Measurements from ENCODE around the gene SLC51B. TPM values are rescaled to one million over a fixed set of nuclear protein-coding genes. Genes with fewer than 3 reads are reported as not detected.

Gene SLC51B
- total and polyA plus RNA-seq, 5 donors from 2014 or later = not detected

DNA sequence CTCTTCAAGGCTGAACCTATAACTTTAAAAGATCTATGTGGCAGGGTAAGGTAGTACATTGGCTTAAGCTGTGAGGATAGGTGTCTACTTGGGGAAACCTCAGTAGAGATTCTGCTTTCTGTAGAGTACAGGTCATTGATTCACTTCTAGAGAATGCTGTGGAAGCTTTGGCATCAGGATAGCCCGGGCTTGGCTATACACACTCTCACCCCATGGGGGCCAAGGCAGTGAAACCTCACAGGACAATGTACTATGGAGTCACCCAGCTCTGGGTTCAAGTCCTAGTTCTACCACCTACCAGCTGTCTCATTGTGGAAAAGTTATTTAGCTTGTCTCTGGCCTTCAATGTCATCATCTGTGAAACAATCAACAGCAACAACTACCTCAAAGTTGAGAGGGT lies 24.8 kb upstream of the SLC51B start:
- no peak for DNase-seq
- no peak overlapping the region for H3K4me3 ChIP-seq (ENCODE audit: low read depth, low read length)
- no peak overlapping the region for H3K27ac Mint-ChIP-seq
- peaks cover 0 to 14% (median 6%) of the 10 kb centered on the region in 4 donors for H3K4me1 Mint-ChIP-seq
- H3K4me3 Mint-ChIP-seq = no peak overlapping the region
- peaks cover 30% of the 10 kb centered on the region for H3K36me3 ChIP-seq (ENCODE audit: control insufficient read depth, insufficient read depth, low read length)
- peaks cover 34% of the 10 kb centered on the region for H3K36me3 Mint-ChIP-seq
- no peaks in the 10 kb centered on the region for H3K4me1 ChIP-seq (ENCODE audit: control insufficient read depth, insufficient read depth, low read length, poor library complexity, severe bottlenecking)
- no peaks in the 10 kb centered on the region for H3K27me3 ChIP-seq (ENCODE audit: control insufficient read depth, insufficient read depth, low read length)
- no peak for ATAC-seq (ENCODE audit: low read depth in 2 of 2)
- H3K27ac ChIP-seq (ENCODE audit: insufficient read depth, low read length, poor library complexity, severe bottlenecking) = no peak overlapping the region
- no peaks in the 10 kb centered on the region for H3K9me3 ChIP-seq (ENCODE audit: control insufficient read depth in 2 of 2, low read length in 2 of 2)
- H3K27me3 Mint-ChIP-seq = no peaks in the 10 kb centered on the region
- H3K9me3 Mint-ChIP-seq = no peaks in the 10 kb centered on the region

- H3K27ac ChIP-seq (ENCODE audit: insufficient read depth, low read length, poor library complexity, severe bottlenecking) = no peak overlapping the region
- H3K9me3 Mint-ChIP-seq = no peaks in the 10 kb centered on the region
- peaks cover 0 to 19% (median 10%) of the 10 kb centered on the region in 4 donors for H3K4me1 Mint-ChIP-seq
- no peaks in the 10 kb centered on the region for H3K27me3 Mint-ChIP-seq
- ATAC-seq (ENCODE audit: low read depth in 2 of 2) = no peak
- peaks cover 37% of the 10 kb centered on the region for H3K36me3 Mint-ChIP-seq
- no peak for DNase-seq
- no peak overlapping the region for H3K4me3 ChIP-seq (ENCODE audit: low read depth, low read length)
- no peak overlapping the region for H3K4me3 Mint-ChIP-seq
- no peak overlapping the region for H3K27ac Mint-ChIP-seq
- H3K36me3 ChIP-seq (ENCODE audit: control insufficient read depth, insufficient read depth, low read length) = peaks cover 27% of the 10 kb centered on the region
- no peaks in the 10 kb centered on the region for H3K9me3 ChIP-seq (ENCODE audit: control insufficient read depth in 2 of 2, low read length in 2 of 2)
- no peaks in the 10 kb centered on the region for H3K27me3 ChIP-seq (ENCODE audit: control insufficient read depth, insufficient read depth, low read length)
- no peaks in the 10 kb centered on the region for H3K4me1 ChIP-seq (ENCODE audit: control insufficient read depth, insufficient read depth, low read length, poor library complexity, severe bottlenecking)
Measured at GRCh38 chr15:65021488-65021887, 23.7 kb upstream of the SLC51B start.

DNA sequence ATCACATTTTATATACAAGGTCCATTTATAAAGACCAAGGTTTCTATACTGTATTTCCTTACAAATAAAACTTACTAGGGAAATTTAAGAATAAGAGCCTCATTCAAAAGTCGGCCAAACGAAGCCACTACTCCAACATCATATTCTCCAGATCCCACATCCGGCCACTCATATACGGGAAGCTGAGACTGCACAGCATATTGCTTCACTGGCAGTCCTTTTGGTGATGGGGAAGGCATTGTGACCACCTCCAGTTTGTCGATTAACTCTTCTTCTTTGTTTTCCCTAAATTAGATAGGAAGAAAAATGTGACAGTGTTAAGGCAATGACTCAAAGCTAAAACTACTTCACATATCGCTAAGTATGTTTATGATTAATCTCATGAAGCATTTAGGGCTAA lies 18.4 kb upstream of the SLC51B start:
- Mint-ChIP-seq H3K9me3 (no peaks in the 10 kb centered on the region), H3K27me3 (peaks cover 13% of the 10 kb centered on the region), H3K4me3 (peak overlapping the region in 3 of 4 donors; percentile 3 to 57 (median 13)), H3K36me3 (peaks cover 22% of the 10 kb centered on the region), H3K27ac (peak overlapping the region in 1 of 3 donors; percentile 65), H3K4me1 (peaks cover 5 to 36% (median 17%) of the 10 kb centered on the region in 4 donors)
- H3K9me3 ChIP-seq (ENCODE audit: control insufficient read depth in 2 of 2, low read length in 2 of 2) = no peaks in the 10 kb centered on the region
- H3K4me1 ChIP-seq (ENCODE audit: control insufficient read depth, insufficient read depth, low read length, poor library complexity, severe bottlenecking) = peaks cover 15% of the 10 kb centered on the region
- H3K4me3 ChIP-seq (ENCODE audit: low read depth, low read length) = no peak overlapping the region
- peaks cover 9% of the 10 kb centered on the region for H3K36me3 ChIP-seq (ENCODE audit: control insufficient read depth, insufficient read depth, low read length)
- peaks cover 2% of the 10 kb centered on the region for H3K27me3 ChIP-seq (ENCODE audit: control insufficient read depth, insufficient read depth, low read length)
- ATAC-seq (ENCODE audit: low read depth in 2 of 2) = no peak
- no peak overlapping the region for H3K27ac ChIP-seq (ENCODE audit: insufficient read depth, low read length, poor library complexity, severe bottlenecking)
- DNase-seq = no peak

- H3K9me3 ChIP-seq (ENCODE audit: control insufficient read depth in 2 of 2, low read length in 2 of 2) = no peaks in the 10 kb centered on the region
- Mint-ChIP-seq H3K4me3 (peak overlapping the region; percentile 82 to 97 (median 96)), H3K36me3 (peaks cover 22% of the 10 kb centered on the region), H3K27ac (no peak overlapping the region), H3K4me1 (peaks cover 5 to 36% (median 17%) of the 10 kb centered on the region in 4 donors), H3K9me3 (no peaks in the 10 kb centered on the region), H3K27me3 (peaks cover 22% of the 10 kb centered on the region)
- ATAC-seq (ENCODE audit: low read depth in 2 of 2) = no peak
- H3K36me3 ChIP-seq (ENCODE audit: control insufficient read depth, insufficient read depth, low read length) = peaks cover 9% of the 10 kb centered on the region
- peaks cover 6% of the 10 kb centered on the region for H3K27me3 ChIP-seq (ENCODE audit: control insufficient read depth, insufficient read depth, low read length)
- H3K4me1 ChIP-seq (ENCODE audit: control insufficient read depth, insufficient read depth, low read length, poor library complexity, severe bottlenecking) = peaks cover 15% of the 10 kb centered on the region
- H3K4me3 ChIP-seq (ENCODE audit: low read depth, low read length) = peak overlapping the region; percentile 87
- H3K27ac ChIP-seq (ENCODE audit: insufficient read depth, low read length, poor library complexity, severe bottlenecking) = no peak overlapping the region
- DNase-seq = no peak
Measured at GRCh38 chr15:65027593-65027992, 17.6 kb upstream of the SLC51B start.

- Histone ChIP-seq H3K36me3 (ENCODE audit: control insufficient read depth, insufficient read depth, low read length) (peaks cover 9% of the 10 kb centered on the region), H3K27me3 (ENCODE audit: control insufficient read depth, insufficient read depth, low read length) (peaks cover 8% of the 10 kb centered on the region), H3K4me3 (ENCODE audit: low read depth, low read length) (peak overlapping the region; percentile 87), H3K4me1 (ENCODE audit: control insufficient read depth, insufficient read depth, low read length, poor library complexity, severe bottlenecking) (peaks cover 20% of the 10 kb centered on the region), H3K9me3 (ENCODE audit: control insufficient read depth in 2 of 2, low read length in 2 of 2) (no peaks in the 10 kb centered on the region), H3K27ac (ENCODE audit: insufficient read depth, low read length, poor library complexity, severe bottlenecking) (no peak overlapping the region)
- H3K27ac Mint-ChIP-seq = peak overlapping the region in 2 of 3 donors; percentile 76 to 89
- no peak for ATAC-seq (ENCODE audit: low read depth in 2 of 2)
- peaks cover 18% of the 10 kb centered on the region for H3K36me3 Mint-ChIP-seq
- H3K27me3 Mint-ChIP-seq = peaks cover 23% of the 10 kb centered on the region
- H3K9me3 Mint-ChIP-seq = no peaks in the 10 kb centered on the region
- peak overlapping the region; percentile 82 to 97 (median 96) for H3K4me3 Mint-ChIP-seq
- DNase-seq = peak in 1 of 3 donors; percentile 27
- H3K4me1 Mint-ChIP-seq = peaks cover 5 to 40% (median 17%) of the 10 kb centered on the region in 4 donors
Measured at GRCh38 chr15:65028338-65028737, 16.8 kb upstream of the SLC51B start.

GRCh38 chr15:65028921-65029735 lies 16.1 kb upstream of the SLC51B start, which contains the start of gene MTFMT:
Gene MTFMT (minus strand): TSS chr15:65029639. CDS start chr15:65029613, 26 bp downstream.
- Histone ChIP-seq H3K27me3 (ENCODE audit: control insufficient read depth, insufficient read depth, low read length) (peaks cover 9% of the 10 kb centered on the region), H3K36me3 (ENCODE audit: control insufficient read depth, insufficient read depth, low read length) (peaks cover 9% of the 10 kb centered on the region), H3K4me3 (ENCODE audit: low read depth, low read length) (peak within 1 kb of the TSS; percentile 87), H3K4me1 (ENCODE audit: control insufficient read depth, insufficient read depth, low read length, poor library complexity, severe bottlenecking) (peaks cover 23% of the 10 kb centered on the region), H3K9me3 (ENCODE audit: control insufficient read depth in 2 of 2, low read length in 2 of 2) (no peaks in the 10 kb centered on the region), H3K27ac (ENCODE audit: insufficient read depth, low read length, poor library complexity, severe bottlenecking) (peak within 1 kb of the TSS; percentile 60)
- Mint-ChIP-seq H3K27ac (peak within 1 kb of the TSS in 2 of 3 donors; percentile 76 to 89), H3K9me3 (no peaks in the 10 kb centered on the region), H3K4me3 (peak within 1 kb of the TSS; percentile 82 to 97 (median 96)), H3K36me3 (peaks cover 18% of the 10 kb centered on the region), H3K4me1 (peaks cover 5 to 46% (median 19%) of the 10 kb centered on the region in 4 donors), H3K27me3 (peaks cover 30% of the 10 kb centered on the region)
- ATAC-seq (ENCODE audit: low read depth in 2 of 2) (peak; percentile 88 to 93), DNase-seq (peak; percentile 86 to 89 (median 89))

- Histone ChIP-seq H3K4me1 (ENCODE audit: control insufficient read depth, insufficient read depth, low read length, poor library complexity, severe bottlenecking) (peaks cover 23% of the 10 kb centered on the region), H3K9me3 (ENCODE audit: control insufficient read depth in 2 of 2, low read length in 2 of 2) (no peaks in the 10 kb centered on the region), H3K4me3 (ENCODE audit: low read depth, low read length) (no peak overlapping the region), H3K27ac (ENCODE audit: insufficient read depth, low read length, poor library complexity, severe bottlenecking) (no peak overlapping the region), H3K27me3 (ENCODE audit: control insufficient read depth, insufficient read depth, low read length) (peaks cover 10% of the 10 kb centered on the region), H3K36me3 (ENCODE audit: control insufficient read depth, insufficient read depth, low read length) (peaks cover 9% of the 10 kb centered on the region)
- peak overlapping the region; percentile 67 to 85 (median 80) for H3K4me3 Mint-ChIP-seq
- H3K36me3 Mint-ChIP-seq = peaks cover 14% of the 10 kb centered on the region
- peaks cover 34% of the 10 kb centered on the region for H3K27me3 Mint-ChIP-seq
- H3K4me1 Mint-ChIP-seq = peaks cover 5 to 43% (median 18%) of the 10 kb centered on the region in 4 donors
- DNase-seq (no peak), ATAC-seq (ENCODE audit: low read depth in 2 of 2) (no peak)
- no peaks in the 10 kb centered on the region for H3K9me3 Mint-ChIP-seq
- H3K27ac Mint-ChIP-seq = no peak overlapping the region
Measured at GRCh38 chr15:65029736-65030208, 15.4 kb upstream of the SLC51B start.
